ENCODE measurements around the gene NCOA1. TPM values are rescaled to one million over a fixed set of nuclear protein-coding genes. Genes with fewer than 3 reads are reported as not detected.
A peak's percentile ranks its signal among the peaks of the same experiment; 100 is the strongest.

The NCOA1 gene
- total and polyA plus RNA-seq, 2 of the 4 experiments (the other 2 are of a cell fraction) = 6.7 to 11.3 TPM

- Histone ChIP-seq H4K8ac (ENCODE audit: low read depth in 2 of 2, low read length in 2 of 2) (peak overlapping the region in 1 of 2 experiments; percentile 64; a peak in 1 of 4 replicates), H3K4ac (ENCODE audit: low read depth, low read length) (0 out of 2 replicates have a peak overlapping the region, but pooled peaks have one; percentile 43), H2BK120ac (ENCODE audit: low read depth, low read length) (0 out of 2 replicates have a peak overlapping the region, but pooled peaks have one; percentile 10), H3K27ac (ENCODE audit: insufficient read depth, low read length) (peak overlapping the region; percentile 63; the same call in 1 of the 2 replicates), H3K9ac (ENCODE audit: low read depth, low read length) (no peak overlapping the region; the same call in 1 of the 2 replicates), H4K20me1 (ENCODE audit: insufficient read depth, low read length) (peaks cover 10% of the 10 kb centered on the region), H2AFZ (replicated peaks; ENCODE audit: low read length, poor library complexity) (no peak overlapping the region), H4K91ac (ENCODE audit: insufficient read depth, low read depth, low read length) (no peak overlapping the region), H2BK5ac (ENCODE audit: low read depth, low read length, poor library complexity, severe bottlenecking) (peak overlapping the region; percentile 55), H3K14ac (replicated peaks; ENCODE audit: low read depth, low read length) (0 out of 2 replicates have a peak overlapping the region, but pooled peaks have one; percentile 5), H2AK5ac (ENCODE audit: low read depth, low read length) (no peak overlapping the region), H3K9me1 (ENCODE audit: insufficient read depth, low read length) (peaks cover 8% of the 10 kb centered on the region; the same call in 1 of the 2 replicates), H3K79me1 (ENCODE audit: low read depth in 1 of 2, low read length in 2 of 2) (peaks cover 25 to 29% of the 10 kb centered on the region in 2 experiments), H4K5ac (ENCODE audit: low read depth, low read length) (no peak overlapping the region), H3K4me2 (ENCODE audit: low read depth, low read length) (peak overlapping the region; percentile 84; the same call in 1 of the 2 replicates), H3K9me3 (ENCODE audit: control insufficient read depth, insufficient read depth, low read length) (peaks cover 3% of the 10 kb centered on the region; the same call in 1 of the 2 replicates), H3K18ac (ENCODE audit: low read depth, low read length) (no peak overlapping the region; the same call in 1 of the 2 replicates), H2BK15ac (ENCODE audit: low read depth, low read length) (no peak overlapping the region), H2BK20ac (ENCODE audit: low read depth, low read length) (no peak overlapping the region), H3K27me3 (ENCODE audit: control insufficient read depth, insufficient read depth, low read length) (no peaks in the 10 kb centered on the region), H3K4me3 (ENCODE audit: insufficient read depth, low read depth, low read length) (no peak overlapping the region), H3K36me3 (ENCODE audit: control insufficient read depth, insufficient read depth, low read length) (peaks cover under 1% of the 10 kb centered on the region; the same call in 1 of the 2 replicates), H2AK9ac (replicated peaks; ENCODE audit: low read depth, low read length, poor library complexity) (no peak overlapping the region), H3K4me1 (ENCODE audit: control insufficient read depth, insufficient read depth, low read length) (peaks cover 9% of the 10 kb centered on the region), H3K23ac (ENCODE audit: low read depth, low read length) (0 out of 2 replicates have a peak overlapping the region, but pooled peaks have one; percentile 31), H3K56ac (ENCODE audit: extremely low read depth, insufficient read depth, low read length) (no peak overlapping the region)
- intact Hi-C loops (cut with micrococcal nuclease) = no loop called here
- TF ChIP-seq MAZ (IDR thresholded peaks at IDR 0.05; ENCODE audit: borderline replicate concordance, low read depth, low read length) (no peak), NFE2L2 (IDR thresholded peaks at IDR 0.05; ENCODE audit: low read depth, low read length) (peak; percentile 59)
- BruUV-seq (replicated peaks) = no TSS peak
- no CpG with 5 or more reads among the region's 4 CpGs for WGBS, 2 experiments (ENCODE audit: extremely low coverage in 2 of 2, insufficient read length in 1 of 2)
- dilution Hi-C loops (cut with HindIII; ENCODE audit: low sequenced_read_pairs, unreplicated experiment) = no loop called here
- POLR2A ChIA-PET (ENCODE audit: unreplicated experiment) = no interaction called here
- in situ Hi-C loops (cut with MboI; ENCODE audit: low sequenced_read_pairs) = no loop called here
- DNase-seq = peak; percentile 60
- CTCF ChIA-PET = interaction anchor here (0.7 to 0.9 kb wide), 2 partner anchors 12 to 18 kb away, joined by 3 to 4 read pairs; no protein-coding TSS in a partner anchor
- peak; percentile 17; the same call in 1 of the 2 replicates for ATAC-seq (ENCODE audit: low read depth)
Observed at GRCh38 chr2:24809316-24810007, 318.4 kb downstream of the NCOA1 start.

Measured in IMR-90 (cell line).